Cortex of kidney (tissue), 1 donor: ENCODE data around the gene LIF.
"Not testable (repeated sequence)": the region's sequence is repeated elsewhere in the genome, so short reads cannot be mapped to it uniquely, and the experiment has no call there.

Experiments
- DNase-seq: peaks from one replicate; lab custom pipeline; 2025; lab: John Stamatoyannopoulos, UW

LIF gene

GRCh38 chr22:30224161-30224857, 22.2 kb downstream of the LIF start:
- DNase-seq: no peak

- no peak for DNase-seq
Measured at GRCh38 chr22:30223303-30223702, 23.3 kb downstream of the LIF start.

DNA sequence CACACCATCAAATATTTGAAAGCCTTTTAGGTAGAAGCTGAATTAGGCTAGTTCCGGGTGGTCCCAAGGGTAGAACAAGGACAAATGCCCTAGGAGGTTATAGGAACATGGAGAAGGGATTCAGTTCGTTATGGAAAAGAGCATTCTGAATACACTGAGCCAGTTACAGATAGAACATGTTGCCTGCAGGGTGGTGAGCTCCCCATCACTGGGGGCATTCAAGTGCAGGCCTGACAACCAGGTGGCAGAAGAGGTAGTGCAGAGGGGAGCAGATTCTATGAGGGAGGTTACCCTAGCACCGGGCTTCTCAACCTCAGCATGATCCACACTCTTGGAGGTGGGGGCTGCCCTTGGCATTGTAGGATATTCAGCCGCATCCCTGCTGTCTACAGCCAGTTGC, 24.2 kb downstream of the LIF start:
- DNase-seq: no peak

- no peak for DNase-seq
Measured at GRCh38 chr22:30221121-30221992, 25.2 kb downstream of the LIF start.

GRCh38 chr22:30220338-30221012, 26.1 kb downstream of the LIF start:
- no peak for DNase-seq

GRCh38 chr22:30219668-30220278, 26.8 kb downstream of the LIF start:
- no peak for DNase-seq

DNA sequence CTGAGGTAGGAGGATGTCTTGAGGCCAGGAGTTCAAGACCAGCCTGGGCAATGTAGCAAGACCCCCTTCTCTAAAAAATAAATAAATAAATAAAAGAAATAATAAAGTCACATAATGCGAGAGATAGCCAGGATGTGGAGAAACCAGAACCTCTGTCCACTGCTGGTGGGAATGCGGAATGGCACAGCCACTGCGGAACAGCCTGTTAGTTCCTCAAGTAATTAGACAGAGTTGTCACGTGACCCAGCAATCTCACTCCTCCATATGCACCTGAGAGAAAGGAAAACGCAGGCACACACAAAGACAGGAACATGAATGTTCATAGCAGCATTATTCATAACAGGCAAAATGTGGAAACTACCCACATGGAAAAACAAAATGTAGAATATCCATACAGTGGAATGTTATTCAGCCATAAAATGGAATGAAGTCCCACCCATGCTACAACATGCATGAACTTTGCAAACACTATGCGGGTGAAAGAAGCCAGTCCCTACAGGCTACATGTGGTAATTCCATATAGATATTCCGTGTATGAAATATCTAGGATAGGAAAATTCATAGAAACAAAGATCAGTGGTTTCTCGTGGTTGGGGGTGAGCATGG, 27.4 kb downstream of the LIF start:
- DNase-seq: no peak

- DNase-seq: no peak
Measured at GRCh38 chr22:30217698-30218560, 28.6 kb downstream of the LIF start.

DNA sequence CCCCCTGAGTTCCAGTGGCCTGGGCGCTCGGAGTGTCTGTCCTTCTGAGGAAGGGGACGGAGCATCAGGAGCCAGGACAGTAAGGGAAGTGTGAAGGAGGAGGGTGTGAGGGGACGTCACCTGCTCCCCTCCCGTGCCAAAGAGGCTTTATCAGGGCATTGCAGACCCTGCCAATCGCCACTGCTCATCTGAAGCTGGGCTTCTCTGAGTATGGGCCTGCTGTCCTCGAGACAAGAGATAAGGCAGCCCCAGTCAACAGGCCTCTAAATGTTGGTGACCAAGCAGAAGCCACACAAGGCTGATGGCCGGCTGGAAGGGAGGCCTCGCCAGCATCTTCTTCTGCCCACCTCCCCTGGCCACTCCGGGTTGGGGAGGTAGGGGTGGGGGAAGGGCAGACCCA, 29.8 kb downstream of the LIF start:
- no peak for DNase-seq

DNA sequence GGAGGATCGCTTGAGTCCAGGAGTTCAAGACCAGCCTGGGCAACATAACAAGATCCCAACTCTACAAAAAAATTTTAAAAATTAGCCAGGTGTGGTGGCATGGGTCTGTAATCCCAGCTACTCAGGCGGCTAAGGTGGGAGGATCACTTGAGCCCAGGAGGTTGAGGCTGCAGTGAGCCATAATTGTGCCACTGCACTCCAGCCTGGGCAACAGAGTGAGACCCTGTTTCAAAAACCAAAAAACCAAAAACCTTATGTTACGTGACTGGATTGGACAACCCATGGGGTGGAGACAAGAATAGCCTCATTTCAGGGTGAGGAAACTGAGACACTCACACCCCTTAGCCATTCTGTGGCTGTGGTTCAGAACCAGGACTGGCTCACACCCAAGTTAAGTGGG, 30.3 kb downstream of the LIF start:
- DNase-seq: not testable (repeated sequence)

GRCh38 chr22:30214703-30215407, 31.7 kb downstream of the LIF start:
- no peak for DNase-seq

DNA sequence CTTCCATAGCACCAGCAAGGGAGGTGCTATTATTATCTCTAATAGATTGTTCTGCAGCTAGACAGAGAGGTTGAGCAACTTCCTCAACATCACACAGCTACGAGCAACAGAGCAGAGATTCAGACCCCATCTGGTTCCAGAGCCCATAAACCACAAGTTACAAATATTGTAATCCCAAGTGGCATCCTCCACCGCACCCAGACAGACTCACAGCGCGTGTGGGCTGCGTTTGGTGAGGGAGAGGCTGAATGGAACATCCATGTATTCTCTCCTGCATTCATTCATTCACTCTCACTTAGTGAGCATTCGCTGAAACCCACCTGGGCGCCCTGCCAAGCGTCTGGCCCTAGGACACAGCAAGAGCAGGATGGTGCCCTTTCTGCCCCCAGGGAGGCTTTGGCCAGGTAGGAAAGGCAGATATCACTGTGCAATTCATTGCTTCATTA, 33.5 kb downstream of the LIF start:
- no peak for DNase-seq

DNA sequence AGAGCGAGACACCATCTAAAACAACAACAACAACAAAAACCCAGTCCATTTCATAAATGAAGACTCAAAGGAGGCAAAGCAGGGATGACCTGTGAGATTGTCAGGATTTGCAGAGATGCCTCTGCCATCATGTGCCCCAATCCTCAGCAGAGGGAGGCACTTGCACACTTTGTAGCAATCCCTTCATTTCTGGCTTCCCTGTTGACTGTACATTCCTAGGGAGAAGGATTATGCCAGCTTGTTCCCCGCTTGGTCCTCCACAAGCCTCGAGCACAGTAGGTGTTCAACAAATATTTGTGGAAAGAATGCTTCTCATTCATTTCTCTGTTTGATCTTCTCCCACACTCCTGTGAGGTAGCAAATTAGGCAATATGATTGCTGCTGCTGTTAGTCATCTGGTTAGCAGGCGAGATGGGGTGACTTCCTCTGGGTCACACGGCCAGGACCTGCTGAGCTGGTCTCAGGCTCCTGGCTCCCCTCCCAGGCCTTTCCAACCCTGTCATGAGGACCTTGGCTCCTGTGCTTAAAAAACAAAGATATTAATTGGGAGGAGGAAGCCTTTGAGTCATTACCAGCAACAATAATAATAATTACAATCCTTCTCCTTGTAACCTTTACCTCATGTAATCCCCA, 34.1 kb downstream of the LIF start:
- no peak for DNase-seq

- no peak for DNase-seq
Measured at GRCh38 chr22:30211124-30211820, 35.3 kb downstream of the LIF start.

- no peak for DNase-seq
Measured at GRCh38 chr22:30210235-30210909, 36.2 kb downstream of the LIF start.

- no peak for DNase-seq
Measured at GRCh38 chr22:30209642-30210041, 36.9 kb downstream of the LIF start.

DNA sequence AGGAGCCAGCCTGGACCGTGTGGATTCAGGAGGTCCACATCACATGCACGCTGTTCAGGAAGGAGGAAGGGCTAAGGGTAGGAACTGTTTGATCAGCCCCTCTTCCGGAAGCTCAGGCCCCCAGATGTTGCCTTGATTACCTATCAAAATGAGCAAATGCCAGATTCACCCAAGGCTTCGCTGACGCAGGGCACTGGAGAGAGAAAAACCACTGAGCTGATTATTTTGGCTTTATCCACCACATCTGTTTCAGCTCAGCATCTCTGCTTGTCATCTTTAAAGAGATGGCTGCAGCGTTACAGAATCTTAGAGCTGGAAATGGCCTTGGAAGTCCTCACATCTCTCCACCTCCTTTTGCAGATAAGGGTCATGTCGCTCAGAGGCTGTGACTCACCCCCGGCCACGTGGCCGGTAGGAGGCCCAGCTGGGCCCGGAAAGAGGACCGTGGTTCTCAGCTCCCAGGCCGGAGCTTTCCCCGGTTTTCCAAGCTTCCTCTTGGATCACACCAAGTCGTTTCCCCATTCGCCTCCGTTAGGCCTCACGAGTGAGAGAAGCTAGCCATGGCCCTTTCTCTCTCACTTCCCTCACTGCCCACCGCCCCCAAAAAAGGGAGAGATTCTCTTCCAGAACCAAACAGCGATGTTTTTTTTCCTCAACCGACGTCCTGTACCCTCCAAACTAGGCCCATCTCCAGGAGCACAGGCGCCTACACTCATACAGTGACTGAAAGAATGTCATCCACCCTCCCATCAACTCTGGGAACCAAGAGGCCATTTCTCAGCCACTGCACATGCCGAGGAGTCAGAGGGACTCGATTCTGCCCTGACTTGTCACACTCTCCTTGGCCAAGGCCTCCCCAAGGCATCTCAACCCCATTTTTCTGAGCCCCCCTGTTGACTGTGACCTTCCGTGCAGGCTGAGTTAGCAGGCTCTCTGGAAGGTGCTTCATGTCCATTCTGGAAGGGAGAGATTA, 37.6 kb downstream of the LIF start:
- no peak for DNase-seq
